HG03571 (cell line): ENCODE results near the gene FOXP1.
"Not testable (repeated sequence)": the region's sequence is repeated elsewhere in the genome, so short reads cannot be mapped to it uniquely, and the experiment has no call there.

ENCODE experiments used
- ATAC-seq: cut with Tn5 transposase; IDR thresholded peaks from one replicate; pipeline ENCODE4 v1.9.1; 2021; ENCODE audit not compliant: unreplicated experiment

FOXP1 gene

DNA sequence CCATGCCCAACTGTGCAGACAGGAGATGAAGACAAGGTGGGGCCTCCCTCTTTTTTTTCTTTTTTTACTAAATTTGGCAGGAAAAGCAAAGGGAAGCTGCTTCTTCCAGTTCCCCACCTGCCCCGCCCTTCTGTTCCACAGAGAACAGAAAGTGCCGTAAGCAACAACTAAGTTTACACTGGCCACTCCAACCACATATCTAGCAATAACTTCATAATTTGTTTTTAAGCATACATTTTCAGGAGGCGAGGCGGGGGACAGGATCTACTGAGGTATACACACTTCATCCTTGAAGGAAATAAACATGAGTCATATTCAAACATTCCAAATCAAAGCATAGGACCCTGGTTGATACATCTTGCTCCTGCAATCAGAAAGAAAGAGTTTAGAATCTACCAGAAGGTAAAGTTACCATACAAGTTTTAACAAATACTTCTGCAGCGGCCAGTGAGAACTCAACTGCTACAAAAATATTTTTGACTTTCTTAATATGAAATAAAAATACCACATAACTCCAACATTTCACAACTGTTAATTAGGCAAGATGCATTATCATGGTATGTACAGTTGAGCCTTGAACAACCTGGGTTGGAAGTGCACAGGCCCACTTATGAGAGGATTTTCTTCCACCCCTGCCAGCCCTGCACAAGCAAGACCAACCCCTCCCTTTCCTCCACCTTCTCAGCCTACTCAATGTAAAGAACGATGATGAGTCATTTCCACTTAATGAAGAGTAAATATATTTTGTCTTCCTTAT lies 50.7 kb downstream of the FOXP1 start:
- no peak for ATAC-seq

DNA sequence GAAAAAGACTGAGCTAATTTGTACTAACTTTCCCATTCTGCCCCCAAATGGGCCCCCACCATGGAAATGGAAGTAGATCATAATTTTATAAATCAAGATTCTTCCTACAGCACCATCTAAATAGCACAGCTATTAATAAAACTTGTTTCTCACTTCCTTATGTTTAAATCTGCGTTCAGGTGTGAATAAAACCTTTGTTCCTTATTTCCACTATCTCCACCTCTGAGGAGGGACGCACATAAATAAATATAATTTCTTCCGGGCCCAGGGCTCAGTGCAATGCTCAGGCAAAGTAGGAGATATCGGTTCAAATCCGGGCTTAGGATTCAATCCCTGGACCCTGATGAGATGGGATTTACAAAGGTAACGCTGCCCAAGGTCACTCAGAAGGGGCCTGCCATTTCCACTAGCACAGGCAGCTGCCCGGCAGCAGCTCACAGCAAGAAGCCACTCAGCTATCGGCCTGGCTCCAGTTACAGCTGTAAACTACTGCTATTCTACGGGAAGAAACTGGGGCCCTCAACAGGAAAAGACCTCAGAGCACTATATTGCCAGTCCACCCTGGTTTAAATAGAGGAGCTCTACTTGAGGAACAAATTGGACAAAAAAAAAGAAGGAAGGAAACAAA lies 52.5 kb downstream of the FOXP1 start:
- ATAC-seq, result no peak

DNA sequence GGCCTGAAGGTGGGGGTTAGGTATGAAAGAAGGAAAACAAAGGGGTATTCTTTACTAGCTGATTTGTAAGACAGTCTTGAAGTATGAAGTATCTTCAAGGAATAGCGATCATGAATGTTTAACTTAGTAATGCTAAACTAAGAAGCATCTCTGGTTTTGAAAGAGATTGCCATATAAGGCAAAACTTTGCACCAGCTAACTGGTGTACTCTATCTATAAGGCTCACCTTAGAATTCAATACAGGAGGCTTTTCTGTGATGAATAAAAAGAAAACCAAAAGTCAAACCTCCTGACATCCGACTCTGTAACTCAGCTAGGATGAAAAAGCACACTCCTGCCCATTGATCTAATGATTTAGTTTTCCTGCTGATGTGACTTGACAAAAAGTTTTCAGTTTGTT lies 54.7 kb downstream of the FOXP1 start:
- peak; percentile 76 for ATAC-seq

DNA sequence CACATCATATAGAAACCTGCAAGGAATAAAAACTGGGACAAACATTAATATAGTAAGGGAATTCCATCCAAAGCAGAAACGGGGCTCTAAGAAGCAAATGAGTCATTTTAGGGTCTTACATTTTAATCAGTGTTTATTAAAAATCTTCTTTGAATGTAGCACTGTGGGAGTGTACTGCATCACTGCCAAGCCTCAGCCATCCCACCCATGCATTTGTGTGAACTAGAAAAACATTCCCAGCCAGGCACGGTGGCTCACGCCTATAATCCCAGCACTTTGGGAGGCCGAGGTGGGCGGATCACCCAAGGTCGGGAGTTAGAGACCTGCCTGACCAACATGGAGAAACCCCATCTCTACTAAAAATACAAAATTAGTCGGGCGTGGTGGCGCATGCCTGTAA lies 57.1 kb downstream of the FOXP1 start:
- ATAC-seq, result not testable (repeated sequence)

DNA sequence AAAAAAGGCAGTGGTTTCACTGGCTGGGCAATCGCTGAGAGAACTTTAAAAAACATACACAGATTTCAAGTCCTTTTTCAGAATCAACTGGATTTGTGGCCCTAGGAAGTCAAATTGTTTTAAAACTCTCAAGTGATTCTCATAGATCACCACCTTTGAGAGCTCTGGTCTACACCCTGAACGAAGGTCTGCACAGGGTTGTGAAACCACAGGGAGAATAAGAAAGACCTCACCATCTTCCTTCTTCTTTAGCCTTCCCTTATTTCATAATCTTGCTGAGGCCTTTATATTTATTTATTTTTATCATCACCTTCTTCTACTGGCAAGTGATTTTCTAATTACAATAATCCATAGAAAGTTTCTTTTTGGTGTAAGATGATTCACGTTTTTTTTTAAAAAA lies 58.1 kb downstream of the FOXP1 start:
- ATAC-seq, result no peak

DNA sequence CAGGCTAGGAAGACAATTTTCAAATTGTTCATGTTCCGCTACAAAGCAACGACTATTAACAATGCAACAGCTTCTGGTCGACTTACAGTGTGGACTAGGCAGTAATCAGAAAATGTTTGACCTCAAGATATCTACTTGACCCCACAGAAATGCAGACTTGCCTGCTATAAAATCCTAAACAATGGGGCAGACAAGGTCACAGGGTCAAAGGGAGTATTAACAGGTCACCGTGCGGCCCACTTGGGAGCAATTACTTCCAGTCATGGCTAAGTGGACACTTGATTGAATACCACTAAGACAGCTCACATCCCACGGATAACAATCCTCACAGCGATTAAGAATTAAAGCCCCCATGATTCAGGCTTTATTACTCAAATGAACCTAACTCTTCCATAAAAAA lies 58.9 kb downstream of the FOXP1 start:
- no peak for ATAC-seq

DNA sequence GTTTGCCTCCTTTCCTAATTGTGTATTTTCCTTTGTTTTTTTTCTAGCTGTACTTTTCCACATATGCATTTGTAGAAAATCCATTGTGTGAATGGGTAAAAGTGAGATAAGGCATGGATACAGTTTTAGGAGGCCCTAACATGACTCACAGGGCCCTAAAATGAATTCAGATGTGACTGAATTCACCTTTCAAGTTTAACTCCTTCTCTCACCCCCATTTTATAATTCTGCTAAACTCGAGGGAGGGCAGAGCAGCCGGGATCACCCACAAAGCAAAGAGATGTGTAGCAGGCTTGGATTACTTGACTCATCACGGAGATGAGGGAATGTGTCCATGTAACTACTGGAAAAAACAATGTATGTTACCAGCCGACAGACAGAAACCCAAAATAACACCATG lies 59.9 kb downstream of the FOXP1 start:
- no peak for ATAC-seq

DNA sequence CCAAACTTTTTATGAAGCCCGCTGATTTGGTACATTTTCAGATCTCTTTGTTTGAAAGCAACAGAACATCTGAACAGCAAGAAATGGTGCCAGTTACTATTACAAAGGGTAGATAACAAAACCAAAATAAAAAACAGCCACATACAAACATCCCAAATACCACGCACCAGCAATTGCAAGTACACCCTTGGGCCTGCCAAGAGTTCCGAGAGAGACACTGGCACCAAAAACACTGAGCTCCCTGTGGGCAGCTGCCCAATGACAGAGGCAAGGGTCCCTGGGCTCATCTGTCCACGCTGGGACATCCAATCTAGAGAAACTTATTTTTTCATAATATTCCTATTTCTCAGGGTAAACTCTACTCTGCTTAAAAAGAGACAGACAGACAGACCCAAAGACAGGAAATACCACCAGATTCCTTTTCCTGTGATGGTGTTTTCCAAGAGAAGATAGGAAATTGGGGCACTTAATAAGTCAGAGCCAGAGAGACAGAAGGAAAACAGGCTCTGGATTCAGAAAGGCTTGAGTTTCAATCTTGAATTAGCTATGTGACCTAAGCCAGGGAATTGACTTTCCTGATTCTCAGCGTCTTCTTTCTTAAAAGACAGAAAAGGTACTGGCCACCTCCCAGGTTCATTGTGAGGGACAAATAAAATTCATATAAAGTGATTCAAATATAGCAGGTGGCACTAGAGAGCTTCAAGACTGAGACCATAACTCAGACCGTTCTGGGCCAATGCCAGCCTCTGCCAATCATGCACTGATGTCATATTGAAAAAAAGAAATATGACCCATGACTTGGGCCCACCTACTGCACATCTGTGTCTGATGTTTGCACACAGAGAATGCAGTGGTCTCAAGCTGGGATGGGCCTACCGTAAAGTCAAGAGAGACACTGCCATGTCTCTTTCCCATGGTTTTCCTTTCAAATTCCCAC lies 61.3 kb downstream of the FOXP1 start:
- ATAC-seq, result no peak

DNA sequence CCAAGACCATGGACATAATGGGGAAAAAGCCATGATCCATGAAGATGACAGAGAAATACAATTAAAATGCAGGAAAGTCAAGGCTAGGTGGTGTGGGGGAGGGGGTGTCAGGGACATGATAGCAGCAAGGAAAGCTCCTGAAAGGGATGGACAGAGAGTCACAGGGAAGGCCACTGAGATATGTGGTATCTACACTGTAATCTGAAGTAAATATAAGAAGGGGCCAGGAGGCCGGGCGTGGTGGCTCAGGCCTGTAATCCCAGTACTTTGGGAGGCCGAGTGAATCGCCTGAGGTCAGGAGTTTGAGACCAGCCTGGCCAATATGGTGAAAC lies 62.5 kb downstream of the FOXP1 start:
- ATAC-seq, result no peak

DNA sequence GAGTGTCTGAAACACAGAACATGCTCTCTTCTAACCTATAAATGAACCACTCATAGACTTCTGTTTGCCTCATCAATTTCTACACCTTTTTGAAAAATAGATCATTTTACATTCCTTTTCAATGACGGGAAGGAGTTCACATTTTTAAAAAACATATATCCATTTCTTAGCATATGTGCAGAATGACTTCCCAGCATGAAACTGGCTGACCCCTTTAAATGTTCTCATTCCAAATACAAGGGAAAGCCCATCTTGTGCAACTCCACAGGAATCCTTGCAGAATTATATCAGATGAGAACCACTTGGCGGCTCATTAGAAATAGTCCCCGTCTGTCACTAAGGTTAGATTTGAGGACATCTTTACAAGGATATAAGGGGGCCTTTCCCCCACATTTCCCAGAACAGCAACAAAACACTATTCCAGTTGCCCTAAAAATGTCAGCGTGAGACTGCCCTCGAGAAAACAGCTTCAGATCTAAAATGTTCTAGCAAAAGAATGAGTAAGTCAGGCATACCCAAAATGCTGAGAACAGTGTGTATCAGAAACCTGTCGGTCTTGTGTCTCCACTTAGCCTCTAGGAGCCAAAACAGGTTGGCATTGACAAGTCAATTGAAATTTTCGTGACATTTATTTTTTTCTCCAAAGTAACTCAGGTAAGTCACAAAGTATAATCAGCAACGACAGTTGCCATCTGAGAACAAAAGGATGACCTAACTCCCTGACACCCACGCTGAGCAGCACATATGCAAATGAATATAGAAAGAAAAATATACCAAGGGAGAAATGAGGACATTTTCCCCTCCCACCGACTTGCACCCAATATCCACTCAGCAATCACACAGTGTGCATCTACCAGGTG lies 63.1 kb downstream of the FOXP1 start:
- no peak for ATAC-seq

DNA sequence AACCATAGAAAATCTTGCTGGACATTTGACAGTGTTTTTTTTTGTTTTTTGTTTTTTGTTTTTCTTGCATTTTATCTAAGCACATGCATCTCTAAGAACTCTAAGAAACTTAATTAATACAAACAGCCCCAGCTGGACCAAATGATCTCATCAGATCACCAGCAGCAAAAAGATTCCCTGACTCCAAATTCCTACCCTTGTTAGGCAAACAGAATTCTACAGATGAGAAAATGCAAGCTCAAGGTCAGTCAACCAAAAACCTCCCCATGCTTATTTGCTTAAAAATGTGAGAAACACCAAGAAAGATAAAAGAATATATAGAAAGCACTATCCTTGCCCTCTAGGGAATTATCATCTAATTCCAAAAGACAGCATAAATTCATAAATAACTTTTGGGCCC lies 65.4 kb downstream of the FOXP1 start:
- ATAC-seq, result no peak

DNA sequence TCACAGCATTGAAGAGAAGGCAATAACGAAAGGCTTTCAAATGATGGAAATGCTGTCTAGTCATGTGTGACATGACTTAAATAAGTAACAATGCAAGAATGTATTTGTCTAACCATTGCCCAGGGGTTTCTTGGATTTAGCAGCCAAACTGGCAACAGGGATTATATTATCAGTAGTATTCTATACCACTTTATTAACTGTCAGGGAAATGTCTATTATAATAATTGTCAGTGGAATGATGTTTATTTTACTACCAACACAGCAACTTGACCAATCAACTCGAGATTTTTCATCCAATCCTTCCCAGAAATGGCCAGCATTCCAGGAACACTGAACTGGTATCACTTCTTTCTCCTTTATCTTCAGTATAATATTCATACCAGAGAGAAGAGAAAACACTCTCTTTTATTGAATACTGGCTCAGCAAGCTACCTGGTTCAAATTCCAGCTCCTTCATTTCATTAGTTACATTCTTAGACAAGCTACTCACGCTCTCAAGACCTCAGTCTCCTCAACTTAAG lies 66.2 kb downstream of the FOXP1 start:
- no peak for ATAC-seq

DNA sequence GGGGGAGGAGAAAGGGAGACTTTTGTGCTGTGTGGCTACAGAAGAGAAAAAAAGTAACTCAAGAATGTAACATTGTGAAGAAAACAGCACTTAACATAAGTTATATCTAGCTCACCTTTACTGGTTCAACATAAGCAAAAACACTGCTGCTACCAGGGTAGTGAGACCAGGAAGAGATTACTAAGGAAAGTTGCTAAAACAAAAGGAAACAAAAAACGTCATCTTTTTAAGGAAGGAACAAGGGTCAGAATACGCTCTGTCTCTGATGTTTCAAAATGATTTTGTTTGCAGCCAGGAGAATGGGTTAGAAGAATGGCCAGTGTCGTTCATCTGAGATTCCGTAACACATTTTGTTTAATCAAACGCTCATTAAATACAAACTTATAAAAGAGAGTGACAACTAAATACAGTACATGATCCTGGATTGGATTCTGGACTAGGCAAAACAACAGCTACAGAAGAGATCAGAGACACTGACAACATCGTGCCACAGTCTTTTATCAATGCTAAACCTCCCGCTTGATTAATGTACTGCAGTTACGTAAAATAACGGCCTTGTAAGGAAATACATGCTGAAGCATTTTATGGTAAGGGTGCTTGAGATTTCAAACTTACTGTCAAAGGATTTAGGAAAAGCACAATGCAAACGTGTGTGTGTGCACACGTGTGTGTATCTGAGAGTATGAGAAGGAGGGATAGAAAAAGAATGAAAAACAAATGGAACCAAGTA lies 67.7 kb downstream of the FOXP1 start:
- ATAC-seq, result no peak

DNA sequence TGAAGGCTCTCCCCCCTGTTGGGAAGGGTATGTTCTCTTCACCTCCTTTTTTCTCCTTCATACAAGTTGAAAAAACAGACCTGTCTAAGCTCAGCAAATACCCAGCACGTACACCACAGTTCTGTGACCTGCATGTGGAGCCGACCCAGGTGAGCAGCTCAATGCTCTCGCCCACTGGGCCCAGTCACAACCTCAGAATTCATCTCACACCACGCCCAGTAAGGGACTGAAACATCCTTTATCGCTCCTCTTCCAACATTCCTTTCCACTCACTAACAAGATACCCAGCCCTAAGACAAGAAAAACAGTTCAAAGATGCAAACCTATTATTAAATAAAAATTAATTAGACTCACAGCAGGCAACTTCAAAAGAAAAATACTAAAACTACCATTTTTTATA lies 68.9 kb downstream of the FOXP1 start:
- ATAC-seq, result no peak

DNA sequence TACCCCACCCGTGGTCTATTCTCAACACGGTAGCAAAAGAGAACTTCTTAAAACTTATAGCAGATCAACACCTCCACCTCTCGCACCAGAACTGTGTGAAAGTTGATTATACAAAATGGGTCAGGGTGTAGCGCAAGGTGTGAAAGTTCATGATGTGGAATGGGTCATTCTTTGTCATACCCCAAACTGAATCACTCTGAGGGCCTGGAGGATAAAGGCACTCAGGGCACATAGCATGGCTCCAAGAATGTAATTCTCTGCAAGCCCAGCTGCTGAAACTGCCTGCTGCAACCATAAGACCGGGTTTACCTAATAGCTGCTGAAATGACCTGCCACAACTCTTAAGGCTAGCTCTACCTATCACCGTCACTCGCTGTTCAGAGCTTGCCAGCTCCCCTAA lies 70.0 kb downstream of the FOXP1 start:
- no peak for ATAC-seq

DNA sequence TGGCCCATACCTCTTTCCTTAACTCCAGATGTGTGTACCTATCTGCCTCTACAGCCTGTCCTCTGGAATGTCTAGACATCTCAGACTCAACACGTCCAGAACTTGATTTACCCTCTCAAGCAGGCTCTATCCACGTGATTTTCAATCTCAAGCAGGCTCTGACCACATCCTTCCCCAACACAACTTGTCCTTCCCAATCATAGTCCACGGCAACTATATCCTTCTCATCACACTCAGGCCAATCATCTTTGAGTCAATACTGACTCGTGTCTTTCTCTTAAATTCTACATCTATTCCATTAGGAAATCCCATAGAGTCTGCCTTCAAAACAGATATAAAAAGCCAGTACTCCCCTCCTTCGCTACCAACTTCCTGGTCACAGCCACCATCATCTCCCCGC lies 70.4 kb downstream of the FOXP1 start:
- no peak for ATAC-seq

DNA sequence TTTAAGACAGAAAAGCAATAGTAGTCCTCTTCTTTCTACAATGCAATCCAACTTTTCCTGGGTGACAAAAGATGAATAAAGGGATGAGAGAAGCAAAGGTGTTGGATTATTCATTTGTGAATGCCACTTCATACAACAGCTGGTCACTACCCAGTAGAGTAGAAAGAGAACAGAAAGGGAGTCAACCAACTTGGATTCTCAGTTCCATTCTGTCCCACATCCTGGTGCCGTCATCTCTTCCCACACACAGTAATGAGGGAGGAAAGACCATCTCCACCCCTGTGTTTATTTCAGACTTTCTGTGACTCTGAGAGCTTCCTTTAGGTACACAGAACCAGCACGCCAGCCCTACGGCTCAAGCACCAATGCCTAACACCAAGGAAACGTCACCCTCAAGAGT lies 71.0 kb downstream of the FOXP1 start:
- no peak for ATAC-seq

DNA sequence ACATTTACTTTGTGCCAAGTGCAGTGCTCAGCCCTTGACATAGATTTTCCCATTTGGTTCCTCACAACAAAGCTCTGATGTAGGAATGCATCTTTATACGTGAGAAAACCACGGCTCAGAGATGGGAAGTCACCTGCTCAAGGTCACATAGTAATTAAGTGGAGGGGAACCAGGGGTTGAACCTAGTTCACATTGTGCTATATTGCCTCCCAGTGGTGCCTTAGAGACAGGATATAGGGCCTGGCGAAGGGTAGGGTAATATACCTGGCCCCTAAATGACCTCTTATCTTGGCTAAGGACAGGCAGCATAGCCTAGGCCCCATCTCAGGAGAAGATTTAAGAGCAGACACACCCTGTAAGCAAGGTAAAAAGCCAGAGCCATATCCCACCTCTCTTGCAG lies 71.5 kb downstream of the FOXP1 start:
- no peak for ATAC-seq

DNA sequence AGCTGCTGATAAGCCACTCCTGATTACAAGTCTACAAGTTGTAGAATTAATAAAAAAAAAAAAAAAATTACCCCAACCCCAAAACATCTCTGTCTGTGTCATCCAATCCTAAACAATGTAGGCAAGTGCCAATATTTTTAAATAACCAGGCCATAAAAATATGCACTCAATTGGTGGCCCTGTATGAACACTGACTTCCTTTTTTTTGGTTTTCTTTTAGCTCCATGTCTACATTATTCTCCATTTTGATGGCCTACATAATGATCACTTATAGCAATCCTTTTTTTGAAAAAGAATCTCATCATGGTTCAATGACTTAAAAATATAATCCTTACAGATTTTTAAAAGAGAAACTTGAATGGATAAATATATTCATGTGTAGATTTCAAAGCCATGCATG lies 72.1 kb downstream of the FOXP1 start:
- no peak for ATAC-seq

DNA sequence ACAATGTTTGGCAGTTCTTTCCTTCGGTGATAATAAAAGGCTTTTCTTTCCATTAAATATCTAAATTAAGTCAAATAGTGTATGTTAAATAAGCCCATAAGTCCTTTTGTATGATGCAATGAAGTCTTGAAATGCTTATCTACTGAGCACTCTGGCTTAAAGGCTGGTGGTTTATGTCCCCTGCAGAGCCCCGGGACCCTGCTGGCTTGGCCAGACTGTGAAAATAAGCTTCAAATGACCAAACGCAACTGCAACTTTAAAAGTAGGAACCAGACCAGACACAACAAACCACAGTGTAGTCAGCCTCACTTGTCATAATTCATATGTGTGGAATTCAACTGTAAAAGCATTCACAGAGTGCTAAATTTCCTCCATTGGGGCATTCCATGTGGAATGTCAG lies 72.5 kb downstream of the FOXP1 start:
- no peak for ATAC-seq
